Measurements from ENCODE around the gene LSM11.
"Not testable (repeated sequence)": the region's sequence is repeated elsewhere in the genome, so short reads cannot be mapped to it uniquely, and the experiment has no call there.

LSM11 gene

GRCh38 chr5:157719245-157719644, 24.3 kb upstream of the LSM11 start:
- DNase-seq (ENCODE audit: extremely low read depth, insufficient read length) = no peak
- no peak for TF ChIP-seq CTCF (IDR thresholded peaks at IDR 0.05; ENCODE audit: insufficient read depth, low read length, poor library complexity, severe bottlenecking)
- Histone ChIP-seq H3K27me3 (replicated peaks; ENCODE audit: control insufficient read depth, insufficient read depth, low read length) (no peaks in the 10 kb centered on the region), H3K36me3 (ENCODE audit: control insufficient read depth, insufficient read depth, low read length) (no peaks in the 10 kb centered on the region), H3K4me3 (replicated peaks; ENCODE audit: low read depth, low read length) (no peak overlapping the region)

- no peak for DNase-seq (ENCODE audit: extremely low read depth, insufficient read length)
Measured at GRCh38 chr5:157721159-157721558, 22.4 kb upstream of the LSM11 start.

GRCh38 chr5:157722895-157723294, 20.6 kb upstream of the LSM11 start:
- not testable (repeated sequence) for DNase-seq (ENCODE audit: extremely low read depth, insufficient read length); H3K27me3 ChIP-seq (replicated peaks; ENCODE audit: control insufficient read depth, insufficient read depth, low read length); H3K36me3 ChIP-seq (ENCODE audit: control insufficient read depth, insufficient read depth, low read length); H3K4me3 ChIP-seq (replicated peaks; ENCODE audit: low read depth, low read length)

More at GRCh38 chr5:157721159-157721558, 22.4 kb upstream of the LSM11 start:
- no peak overlapping the region for H3K4me3 ChIP-seq (replicated peaks; ENCODE audit: low read depth, low read length)
- no peak for TF ChIP-seq CTCF (IDR thresholded peaks at IDR 0.05; ENCODE audit: insufficient read depth, low read length, poor library complexity, severe bottlenecking)
- no peaks in the 10 kb centered on the region for H3K27me3 ChIP-seq (replicated peaks; ENCODE audit: control insufficient read depth, insufficient read depth, low read length)
- H3K36me3 ChIP-seq (ENCODE audit: control insufficient read depth, insufficient read depth, low read length) = no peaks in the 10 kb centered on the region

GRCh38 chr5:157726607-157727006, 16.9 kb upstream of the LSM11 start:
- not testable (repeated sequence) for H3K27me3 ChIP-seq (replicated peaks; ENCODE audit: control insufficient read depth, insufficient read depth, low read length); H3K36me3 ChIP-seq (ENCODE audit: control insufficient read depth, insufficient read depth, low read length); H3K4me3 ChIP-seq (replicated peaks; ENCODE audit: low read depth, low read length); DNase-seq (ENCODE audit: extremely low read depth, insufficient read length)

GRCh38 chr5:157727858-157728257, 15.7 kb upstream of the LSM11 start:
- not testable (repeated sequence) for H3K36me3 ChIP-seq (ENCODE audit: control insufficient read depth, insufficient read depth, low read length); H3K4me3 ChIP-seq (replicated peaks; ENCODE audit: low read depth, low read length); H3K27me3 ChIP-seq (replicated peaks; ENCODE audit: control insufficient read depth, insufficient read depth, low read length); DNase-seq (ENCODE audit: extremely low read depth, insufficient read length)

- Histone ChIP-seq H3K27me3 (replicated peaks; ENCODE audit: control insufficient read depth, insufficient read depth, low read length) (no peaks in the 10 kb centered on the region), H3K36me3 (ENCODE audit: control insufficient read depth, insufficient read depth, low read length) (peaks cover 1% of the 10 kb centered on the region), H3K4me3 (replicated peaks; ENCODE audit: low read depth, low read length) (no peak overlapping the region)
- peak; percentile 74 for DNase-seq (ENCODE audit: extremely low read depth, insufficient read length)
- TF ChIP-seq CTCF (IDR thresholded peaks at IDR 0.05; ENCODE audit: insufficient read depth, low read length, poor library complexity, severe bottlenecking) = no peak
Measured at GRCh38 chr5:157729858-157730257, 13.7 kb upstream of the LSM11 start.

- no peaks in the 10 kb centered on the region for H3K27me3 ChIP-seq (replicated peaks; ENCODE audit: control insufficient read depth, insufficient read depth, low read length)
- H3K36me3 ChIP-seq (ENCODE audit: control insufficient read depth, insufficient read depth, low read length) = peaks cover 3% of the 10 kb centered on the region
- H3K4me3 ChIP-seq (replicated peaks; ENCODE audit: low read depth, low read length) = peak overlapping the region; percentile 85
- no peak for DNase-seq (ENCODE audit: extremely low read depth, insufficient read length)
- TF ChIP-seq CTCF (IDR thresholded peaks at IDR 0.05; ENCODE audit: insufficient read depth, low read length, poor library complexity, severe bottlenecking) = no peak
Measured at GRCh38 chr5:157730900-157731271, 12.6 kb upstream of the LSM11 start.

Measured in GM06990 (cell line).